Measurements from ENCODE around the gene PLA2G12B.
A peak's percentile ranks its signal among the peaks of the same experiment; 100 is the strongest.

PLA2G12B gene

DNA sequence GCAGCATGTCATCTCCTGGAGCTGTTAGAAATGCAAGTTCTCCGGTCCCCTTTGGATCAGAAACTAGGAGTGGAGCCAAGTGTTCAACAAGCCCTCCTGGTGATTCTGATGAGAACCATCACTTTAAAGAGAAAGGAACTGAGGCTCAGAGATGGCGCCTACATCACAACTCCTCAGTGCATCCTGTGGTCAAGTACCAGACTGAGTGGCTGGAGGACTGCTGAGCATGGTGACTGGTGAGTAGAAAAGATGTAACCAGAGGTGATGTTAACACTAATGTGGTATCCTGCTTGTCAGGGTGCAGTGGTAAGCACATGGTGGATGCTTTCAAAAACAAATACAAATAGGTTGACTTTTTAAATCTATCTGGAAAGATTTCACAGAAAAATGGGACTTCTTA, 64.5 kb downstream of the PLA2G12B start:
- DNase-seq = no peak

DNA sequence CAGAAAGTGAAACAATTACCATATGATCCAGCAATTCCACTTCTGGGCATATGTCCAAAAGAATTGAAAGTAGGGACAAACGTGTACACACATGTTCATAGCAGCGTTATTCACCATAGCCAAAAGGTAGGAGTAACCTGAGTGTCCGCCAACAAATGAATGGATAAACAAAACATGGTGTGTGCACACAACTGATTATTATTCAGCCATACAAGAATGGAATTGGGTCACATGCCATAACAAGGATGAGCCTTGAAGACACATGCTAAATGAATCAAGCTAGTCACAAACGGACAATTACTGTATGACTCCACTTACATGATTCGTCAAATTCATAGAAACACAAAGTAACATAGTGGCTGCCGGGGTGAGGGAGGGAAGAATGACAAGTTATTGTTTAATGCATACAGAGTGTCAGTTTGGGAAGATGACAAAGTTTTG, 65.2 kb downstream of the PLA2G12B start:
- no peak for DNase-seq

DNA sequence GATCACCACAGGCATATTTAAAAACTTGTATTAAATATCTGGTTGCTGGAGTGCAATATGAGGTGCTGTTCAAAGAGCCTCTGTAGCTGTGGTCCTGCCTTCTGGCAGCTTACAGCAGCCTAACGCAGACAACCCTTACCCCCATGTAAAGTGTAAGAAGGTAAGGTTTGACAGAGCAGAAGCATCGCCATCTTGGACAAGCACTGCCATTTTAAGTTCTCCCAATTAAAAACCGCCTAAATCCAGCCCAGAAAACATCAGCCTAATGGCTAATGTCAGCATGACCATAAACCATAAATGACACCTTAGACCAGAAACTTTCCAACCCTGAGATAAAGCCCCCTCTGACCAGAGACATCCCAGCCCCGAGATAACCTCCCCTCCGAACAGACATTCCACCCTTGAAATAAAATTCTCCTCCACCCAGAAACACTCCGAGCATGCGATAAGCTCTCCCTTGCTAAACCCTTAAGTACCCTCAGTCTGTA, 66.4 kb downstream of the PLA2G12B start:
- no peak for DNase-seq

DNA sequence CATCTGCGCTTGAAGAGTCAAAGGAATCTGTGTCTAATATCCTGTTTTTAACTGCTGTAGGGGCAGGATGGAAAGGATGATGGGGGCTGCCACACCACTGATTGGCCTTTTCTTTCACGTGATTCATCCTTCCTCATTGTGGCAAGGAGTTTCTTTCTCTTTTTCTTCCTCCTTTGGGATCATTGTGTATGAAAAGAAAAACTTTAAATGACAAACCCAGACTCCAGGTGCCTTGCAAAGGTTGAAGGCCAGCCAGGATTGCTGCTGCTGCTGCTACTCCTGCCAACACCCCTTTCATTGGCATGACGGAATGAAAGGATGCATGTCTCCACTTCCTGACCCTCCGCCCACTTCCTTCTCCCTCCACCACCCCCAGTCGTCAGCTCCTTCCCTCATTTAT, 67.6 kb downstream of the PLA2G12B start:
- peak in 1 of 56 donors; percentile 5 for DNase-seq

DNA sequence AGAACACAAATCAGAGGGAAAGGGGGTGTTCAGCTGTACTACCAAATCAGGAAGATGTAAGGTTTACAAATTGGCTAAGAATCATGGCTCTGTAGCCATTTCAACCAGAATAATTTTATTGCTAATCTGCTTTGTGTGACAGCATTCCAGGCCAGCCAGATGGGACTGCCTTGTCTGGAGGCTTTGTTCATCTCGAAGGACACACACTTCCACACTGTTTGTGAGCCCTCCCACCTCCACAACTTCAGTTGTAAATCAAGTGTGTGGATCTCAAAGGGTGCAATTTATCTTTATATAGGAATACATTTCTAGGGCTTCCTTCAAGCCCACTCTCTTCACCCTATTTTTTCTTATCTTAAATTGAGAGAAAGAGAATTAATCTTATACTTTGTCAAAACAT, 68.0 kb downstream of the PLA2G12B start:
- DNase-seq = no peak

DNA sequence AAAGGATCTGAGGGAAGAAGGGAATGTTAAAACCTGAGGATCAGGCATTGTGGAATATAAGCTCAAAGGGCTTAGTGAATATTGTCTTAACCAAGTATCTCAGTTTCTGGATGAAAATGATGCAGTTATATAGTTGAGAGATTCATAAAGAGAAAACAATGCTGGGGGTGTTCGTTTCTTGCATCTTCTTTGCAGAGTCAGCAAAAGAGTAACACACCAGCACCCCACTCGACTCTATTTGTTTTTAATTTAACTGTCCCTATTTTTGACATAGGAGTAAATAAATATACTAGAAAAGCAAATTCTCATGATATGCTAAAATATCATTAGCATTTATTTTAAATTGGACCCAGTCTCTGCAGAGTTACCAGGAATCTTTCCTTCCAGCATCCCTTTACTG, 68.7 kb downstream of the PLA2G12B start:
- DNase-seq = no peak
